Measurements from ENCODE around the gene MECP2. TPM values are rescaled to one million over a fixed set of nuclear protein-coding genes. Genes with fewer than 3 reads are reported as not detected.
A peak's percentile ranks its signal among the peaks of the same experiment; 100 is the strongest.

The MECP2 gene
- polyA plus RNA-seq, 1 donor (not counting 4 experiments of a cell fraction or from before 2014, with no cell fraction given), result 9.9 TPM

GRCh38 chrX:154040863-154041262, 56.7 kb downstream of the MECP2 start:
- no peak for TF ChIP-seq EZH2 (IDR thresholded peaks at IDR 0.05; ENCODE audit: low read length)
- TF ChIP-seq, protein P1, sequence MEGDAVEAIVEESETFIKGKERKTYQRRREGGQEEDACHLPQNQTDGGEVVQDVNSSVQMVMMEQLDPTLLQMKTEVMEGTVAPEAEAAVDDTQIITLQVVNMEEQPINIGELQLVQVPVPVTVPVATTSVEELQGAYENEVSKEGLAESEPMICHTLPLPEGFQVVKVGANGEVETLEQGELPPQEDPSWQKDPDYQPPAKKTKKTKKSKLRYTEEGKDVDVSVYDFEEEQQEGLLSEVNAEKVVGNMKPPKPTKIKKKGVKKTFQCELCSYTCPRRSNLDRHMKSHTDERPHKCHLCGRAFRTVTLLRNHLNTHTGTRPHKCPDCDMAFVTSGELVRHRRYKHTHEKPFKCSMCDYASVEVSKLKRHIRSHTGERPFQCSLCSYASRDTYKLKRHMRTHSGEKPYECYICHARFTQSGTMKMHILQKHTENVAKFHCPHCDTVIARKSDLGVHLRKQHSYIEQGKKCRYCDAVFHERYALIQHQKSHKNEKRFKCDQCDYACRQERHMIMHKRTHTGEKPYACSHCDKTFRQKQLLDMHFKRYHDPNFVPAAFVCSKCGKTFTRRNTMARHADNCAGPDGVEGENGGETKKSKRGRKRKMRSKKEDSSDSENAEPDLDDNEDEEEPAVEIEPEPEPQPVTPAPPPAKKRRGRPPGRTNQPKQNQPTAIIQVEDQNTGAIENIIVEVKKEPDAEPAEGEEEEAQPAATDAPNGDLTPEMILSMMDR (optimal IDR thresholded peaks at IDR 0.05 in 1 of 3, IDR thresholded peaks at IDR 0.05 in 1 of 3, conservative IDR thresholded peaks at IDR 0.05 in 1 of 3; ENCODE audit: extremely low read depth in 1 of 3, insufficient read depth in 2 of 3, low read length in 3 of 3), result no peak
- Histone ChIP-seq H3K4me2 (ENCODE audit: control insufficient read depth, extremely low read depth, insufficient read depth, low read depth, low read length) (no peak overlapping the region), H3K9me1 (ENCODE audit: control insufficient read depth, extremely low read depth, insufficient read depth, low read length) (no peaks in the 10 kb centered on the region), H4K20me1 (ENCODE audit: control insufficient read depth, extremely low read depth, insufficient read depth, low read length) (no peaks in the 10 kb centered on the region), H3K79me2 (ENCODE audit: control insufficient read depth, insufficient read depth, low read length) (peaks cover 13% of the 10 kb centered on the region), H2AFZ (ENCODE audit: control insufficient read depth, low read length) (no peak overlapping the region), H3K4me3 (ENCODE audit: control insufficient read depth in 2 of 3, extremely low read depth in 1 of 3, insufficient read depth in 2 of 3, low read depth in 1 of 3, low read length in 3 of 3) (no peak overlapping the region), H3K27ac (ENCODE audit: control insufficient read depth, insufficient read depth, low read length) (no peak overlapping the region), H3K9ac (ENCODE audit: control insufficient read depth, extremely low read depth, insufficient read depth, low read length) (no peak overlapping the region), H3K27me3 (ENCODE audit: control insufficient read depth, extremely low read depth, insufficient read depth, low read length) (no peaks in the 10 kb centered on the region), H3K9me3 (ENCODE audit: control insufficient read depth, low read depth, low read length) (no peaks in the 10 kb centered on the region), H3K4me1 (ENCODE audit: control insufficient read depth, extremely low read depth, insufficient read depth, low read length) (no peaks in the 10 kb centered on the region), H3K36me3 (ENCODE audit: control insufficient read depth in 2 of 2, extremely low read depth in 1 of 2, insufficient read depth in 2 of 2, low read length in 2 of 2) (no peaks in the 10 kb centered on the region)
- dilution Hi-C loops (cut with MboI; ENCODE audit: extremely low pct_ligation_motif_present, low sequenced_read_pairs), result no loop called here
- FAIRE-seq (no peak), DNase-seq (ENCODE audit: low read depth, low spot score) (no peak)

DNA sequence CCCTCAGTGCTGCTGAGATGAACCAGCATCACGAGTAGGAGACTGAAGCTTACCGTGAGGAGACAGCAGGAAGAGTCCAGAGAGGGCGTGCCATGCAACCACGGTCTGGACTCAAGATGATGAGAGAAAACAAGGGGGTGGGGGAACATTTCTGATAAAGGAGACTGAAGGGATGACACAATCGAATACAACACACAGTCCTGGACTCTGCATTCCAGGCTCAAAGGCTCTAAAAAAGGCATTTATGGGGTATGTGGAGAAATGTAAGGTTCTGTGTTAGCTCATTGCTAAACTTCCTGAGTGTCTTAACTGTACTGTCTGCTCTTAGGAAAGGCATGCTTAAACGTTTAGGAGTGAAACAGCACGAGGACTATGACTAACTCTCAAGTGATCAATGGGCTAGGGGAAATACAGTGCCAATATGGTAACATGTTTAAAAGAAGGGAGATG, 57.2 kb downstream of the MECP2 start:
- Histone ChIP-seq H3K36me3 (ENCODE audit: control insufficient read depth in 2 of 2, extremely low read depth in 1 of 2, insufficient read depth in 2 of 2, low read length in 2 of 2) (no peaks in the 10 kb centered on the region), H3K27ac (ENCODE audit: control insufficient read depth, insufficient read depth, low read length) (peak overlapping the region; percentile 2), H3K4me2 (ENCODE audit: control insufficient read depth, extremely low read depth, insufficient read depth, low read depth, low read length) (no peak overlapping the region), H3K27me3 (ENCODE audit: control insufficient read depth, extremely low read depth, insufficient read depth, low read length) (no peaks in the 10 kb centered on the region), H3K9me1 (ENCODE audit: control insufficient read depth, extremely low read depth, insufficient read depth, low read length) (no peaks in the 10 kb centered on the region), H3K9me3 (ENCODE audit: control insufficient read depth, low read depth, low read length) (no peaks in the 10 kb centered on the region), H3K4me1 (ENCODE audit: control insufficient read depth, extremely low read depth, insufficient read depth, low read length) (no peaks in the 10 kb centered on the region), H3K79me2 (ENCODE audit: control insufficient read depth, insufficient read depth, low read length) (peaks cover 13% of the 10 kb centered on the region), H4K20me1 (ENCODE audit: control insufficient read depth, extremely low read depth, insufficient read depth, low read length) (no peaks in the 10 kb centered on the region), H3K4me3 (ENCODE audit: control insufficient read depth in 2 of 3, extremely low read depth in 1 of 3, insufficient read depth in 2 of 3, low read depth in 1 of 3, low read length in 3 of 3) (no peak overlapping the region), H3K9ac (ENCODE audit: control insufficient read depth, extremely low read depth, insufficient read depth, low read length) (no peak overlapping the region), H2AFZ (ENCODE audit: control insufficient read depth, low read length) (no peak overlapping the region)
- TF ChIP-seq, protein P1 (optimal IDR thresholded peaks at IDR 0.05 in 1 of 3, IDR thresholded peaks at IDR 0.05 in 1 of 3, conservative IDR thresholded peaks at IDR 0.05 in 1 of 3; ENCODE audit: extremely low read depth in 1 of 3, insufficient read depth in 2 of 3, low read length in 3 of 3), result no peak
- TF ChIP-seq EZH2 (IDR thresholded peaks at IDR 0.05; ENCODE audit: low read length), result no peak
- no peak for DNase-seq (ENCODE audit: low read depth, low spot score)
- no peak for FAIRE-seq
- dilution Hi-C loops (cut with MboI; ENCODE audit: extremely low pct_ligation_motif_present, low sequenced_read_pairs), result no loop called here

Measured in keratinocyte (primary cell).